GM18951 (cell line): Measurements from ENCODE around the gene BOLL.

Experiments used
- POLR2A ChIP-seq: IDR thresholded peaks from 4 replicates; pipeline ENCODE4 v1.6.1; 2011; ENCODE audit warnings: mild to moderate bottlenecking; ENCODE audit not compliant: insufficient read length, insufficient read depth; ENCODE audit errors: extremely low read depth
- in situ Hi-C: fragments of 300-500 bp; cut with MboI; formaldehyde crosslinking; loops from one replicate; pipeline ENCODE4 v1.12.0; 2022; ENCODE audit warnings: low sequenced_read_pairs, mixed read lengths, inconsistent platforms; ENCODE audit not compliant: unreplicated experiment

BOLL gene

GRCh38 chr2:197805715-197806633 lies 20.9 kb upstream of the BOLL start:
- in situ Hi-C loops: loop anchor here (10.0 to 25.0 kb wide), 2 partner anchors 319 to 481 kb away; no protein-coding TSS in a partner anchor
- TF ChIP-seq POLR2A: no peak

DNA sequence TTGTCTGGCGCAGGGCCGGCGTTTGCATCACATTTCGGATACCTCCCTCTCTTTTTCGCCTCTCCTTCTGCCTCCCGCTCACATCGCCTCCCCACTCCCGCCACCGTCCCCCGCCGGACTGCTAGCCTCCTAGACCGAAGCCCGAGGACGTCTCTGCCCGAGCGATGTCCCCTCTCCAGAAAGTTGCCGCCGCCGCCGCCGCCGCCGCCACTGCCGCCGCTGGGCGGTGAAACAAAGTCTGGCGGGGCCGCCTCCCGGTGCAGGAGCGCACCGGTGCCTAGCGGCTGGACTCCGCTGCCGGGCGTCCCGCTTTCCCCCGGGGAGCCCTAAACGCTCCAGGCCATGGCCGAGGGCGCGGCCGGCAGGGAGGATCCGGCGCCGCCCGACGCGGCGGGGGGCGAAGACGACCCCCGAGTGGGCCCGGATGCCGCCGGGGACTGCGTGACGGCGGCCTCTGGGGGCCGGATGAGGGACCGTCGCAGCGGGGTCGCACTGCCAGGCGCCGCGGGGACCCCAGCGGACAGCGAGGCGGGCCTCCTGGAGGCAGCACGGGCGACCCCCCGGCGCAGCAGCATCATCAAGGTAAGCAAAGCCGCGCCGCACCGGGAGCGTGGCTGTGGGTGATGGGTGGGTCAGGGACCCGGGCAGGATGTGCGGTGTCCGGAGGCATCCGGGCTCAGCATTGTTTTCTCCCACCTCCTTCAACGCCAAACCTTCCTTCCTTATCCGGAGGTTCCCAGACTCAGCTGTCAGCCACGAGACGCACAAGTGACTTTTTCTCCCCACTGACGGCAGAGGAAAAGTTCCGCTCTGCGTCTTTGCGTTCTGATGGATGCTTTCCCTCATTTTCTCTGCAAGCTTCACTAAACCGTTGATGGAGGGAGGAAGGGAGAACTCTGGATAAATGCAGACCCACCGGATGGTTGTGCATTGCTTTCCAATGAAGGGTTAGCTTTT lies 19.9 kb upstream of the BOLL start:
- no peak for TF ChIP-seq POLR2A
- in situ Hi-C loops: loop anchor here (10.0 to 25.0 kb wide), 2 partner anchors 320 to 482 kb away; no protein-coding TSS in a partner anchor

GRCh38 chr2:197804049-197804757 lies 19.1 kb upstream of the BOLL start, which contains the start of gene PLCL1:
Gene PLCL1 (plus strand): TSS chr2:197804593.
- in situ Hi-C loops: loop anchor here (10.0 to 25.0 kb wide), 2 partner anchors 321 to 483 kb away; no protein-coding TSS in a partner anchor
- TF ChIP-seq POLR2A: no peak

- in situ Hi-C loops: loop anchor here (10.0 to 25.0 kb wide), 2 partner anchors 322 to 484 kb away; no protein-coding TSS in a partner anchor
These were observed 17.9 kb upstream of the BOLL start for GRCh38 chr2:197803033-197803444.

GRCh38 chr2:197801033-197801432 lies 15.9 kb upstream of the BOLL start:
- no peak for TF ChIP-seq POLR2A
- in situ Hi-C loops: loop anchor here (10.0 to 25.0 kb wide), 2 partner anchors 324 to 486 kb away; no protein-coding TSS in a partner anchor

More at GRCh38 chr2:197803033-197803444, 17.9 kb upstream of the BOLL start:
- no peak for TF ChIP-seq POLR2A

DNA sequence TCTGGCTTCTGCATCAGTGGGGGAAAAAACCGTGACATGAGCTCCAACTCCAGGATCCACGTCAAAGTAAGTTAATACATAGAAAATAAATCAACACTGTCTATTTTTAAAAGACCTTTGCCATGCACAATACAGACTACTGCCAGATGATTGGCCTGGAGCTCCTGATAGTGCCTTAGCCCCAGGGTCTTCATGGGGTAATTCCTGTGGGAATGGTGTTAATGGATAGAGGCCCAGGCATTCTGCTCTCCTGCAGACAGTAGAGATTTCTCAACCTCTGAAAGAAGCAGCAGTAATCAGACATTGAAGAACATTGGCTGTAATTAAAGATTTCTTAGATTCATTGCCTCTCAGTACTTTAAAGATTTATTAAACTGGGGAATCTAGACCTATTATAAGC lies 15.0 kb upstream of the BOLL start:
- in situ Hi-C loops: loop anchor here (10.0 to 25.0 kb wide), 2 partner anchors 325 to 487 kb away; no protein-coding TSS in a partner anchor
- no peak for TF ChIP-seq POLR2A

DNA sequence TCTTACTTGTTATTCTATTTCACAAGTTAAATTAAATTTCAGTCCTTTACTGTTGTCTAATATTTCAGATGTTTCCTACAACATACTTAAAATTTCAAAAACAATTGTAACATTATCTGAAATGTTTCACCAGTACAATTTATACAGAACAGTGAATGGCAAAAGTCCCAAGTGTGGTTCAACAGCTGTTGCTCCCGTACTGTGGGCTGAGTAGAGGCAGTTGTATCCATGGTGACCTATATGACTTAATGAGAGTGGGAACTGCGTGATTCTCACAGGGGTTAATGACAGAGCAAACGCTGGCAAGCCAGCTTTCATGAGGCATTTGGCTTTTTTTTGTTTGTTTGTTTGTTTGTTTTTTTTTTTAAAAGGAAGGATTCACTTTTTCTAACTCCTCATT lies 13.9 kb upstream of the BOLL start:
- in situ Hi-C loops: no loop called here
- TF ChIP-seq POLR2A: no peak

DNA sequence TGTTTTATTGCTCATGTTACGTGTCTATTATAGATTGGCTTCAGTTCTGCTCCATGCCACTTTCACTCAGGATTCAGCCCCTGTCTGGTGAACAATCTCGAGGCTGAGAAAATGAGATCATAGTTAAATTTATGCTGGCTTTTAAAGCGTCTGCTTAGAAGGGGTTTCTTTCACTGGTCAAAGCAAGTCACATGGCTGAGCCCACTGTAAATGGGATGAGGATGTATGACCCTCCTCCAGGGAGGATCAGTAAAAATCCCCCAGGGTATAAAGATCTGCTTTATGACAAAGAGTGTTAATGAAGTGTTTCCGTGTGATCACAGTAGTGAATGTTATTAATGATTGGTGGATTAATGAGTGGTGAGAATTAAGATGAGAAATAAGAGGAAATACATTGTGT lies 13.1 kb upstream of the BOLL start:
- TF ChIP-seq POLR2A: no peak
- in situ Hi-C loops: no loop called here

- in situ Hi-C loops: no loop called here
- no peak for TF ChIP-seq POLR2A
These were observed 10.2 kb upstream of the BOLL start for GRCh38 chr2:197795277-197795676.

GRCh38 chr2:197793456-197793855 lies 8.3 kb upstream of the BOLL start:
- TF ChIP-seq POLR2A: no peak
- in situ Hi-C loops: no loop called here

- TF ChIP-seq POLR2A: no peak
- in situ Hi-C loops: no loop called here
These were observed 1.1 kb upstream of the BOLL start for GRCh38 chr2:197786010-197786877.
